Pancreas (tissue), 10 donors: Measurements from ENCODE around the gene GSTO1. TPM values are rescaled to one million over a fixed set of nuclear protein-coding genes. Genes with fewer than 3 reads are reported as not detected.
A peak's percentile ranks its signal among the peaks of the same experiment; 100 is the strongest.

ENCODE experiments used
- ATAC-seq, 4 donors: fragments of 200-7000 bp; cut with Tn5 transposase; one replicate each; pipeline versions ENCODE4 v1.8.0 to v1.9.1; 2020; ENCODE audit warnings: mild to moderate bottlenecking in 4 of 4, moderate library complexity in 4 of 4
- DNase-seq, 6 donors: peaks; one replicate each; pipeline ENCODE4 v3.0.0-alpha.2; 2020
- FAIRE-seq: peaks from 2 replicates; lab custom pipeline; 2012; peaks lifted over from hg19 to GRCh38; lab: Jason Lieb, UNC
- H3K27ac ChIP-seq, 4 donors: fragments of 200-600 bp; sonication (generic); 1 replicate in 3 of 4; 2 replicates in 1 of 4; pipeline versions ENCODE4 v1.5.0 to v1.8.0; 2020
- H3K27me3 ChIP-seq, 4 donors: fragments of 200-600 bp; one replicate each; pipeline ENCODE4 v1.8.0; 2021
- H3K36me3 ChIP-seq, 3 donors: fragments of 200-600 bp; sonication (generic) in 1 of 3; one replicate each; pipeline versions ENCODE4 v1.5.0 to v1.8.0; 2020 to 2021
- H3K4me1 ChIP-seq, 3 donors: fragments of 200-600 bp; one replicate each; pipeline ENCODE4 v1.8.0; 2021
- H3K4me3 ChIP-seq, 4 donors: fragments of 200-600 bp; sonication (generic) in 2 of 4; one replicate each; pipeline versions ENCODE4 v1.5.0 to v1.8.0; 2020 to 2021
- H3K9me3 ChIP-seq, 4 donors: fragments of 200-600 bp; one replicate each; pipeline ENCODE4 v1.8.0; 2021
- CTCF ChIP-seq, 4 donors: fragments of 200-600 bp; sonication (generic) in 3 of 4; IDR thresholded peaks; one replicate each; pipeline versions ENCODE4 v1.5.0 to v1.8.0; 2021; ENCODE audit warnings: antibody characterized with exemption in 4 of 4
- WGBS, 2 donors: extraction: QIAGEN DNeasy Blood & Tissue Kit; methylation state at CpG; one replicate each; pipeline ENCODE4 v1.1.7; 2013; 5-methylcytosine and 5-hydroxymethylcytosine counted together
- intact Hi-C, 3 donors: fragments of 100-400 bp; cut with DNase I; formaldehyde crosslinking; loops; one replicate each; pipeline versions ENCODE4 v1.11.1 to v1.14.2; 2022
- polyA plus RNA-seq, 2 donors: library from polyadenylated mRNA; stranded (reverse); fragments of 200-250 nt; gene quantifications; one replicate each; pipeline ENCODE4 v1.2.3, GENCODE V29; 2013
- total RNA-seq, 6 donors: library from RNA; stranded (reverse); fragmentation: NEBNext Ultra II Directional in 4 of 6; extraction: Animal tissue kit (Norgen Biotek cat#: 25700) in 4 of 6; gene quantifications; one replicate each; pipeline versions ENCODE4 v1.2.1 to v1.2.4, GENCODE V29; 2021 to 2023
- donor health status: healthy with polysubstance abuse.
- donor health status: DM: no; HTN: no; CAD: no; lungs with moderate emphysema.
- donor health status: DM: no; HTN: no; CAD: no.
- donor health status: control.
- donor health status: control.
- donor health status: Bipolar disorder and iron deficiency.
- donor health status: DM: yes; HTN: yes; CAD: no.
- donor health status: DM: no; HTN: no; CAD: no.
- donor health status: DM: no; HTN: no; CAD: no.
- donor health status: DM: yes; HTN: yes; CAD: no.

GSTO1 gene
- total and polyA plus RNA-seq, 8 donors, result 22.7 to 76.0 (median 42.1) TPM

DNA sequence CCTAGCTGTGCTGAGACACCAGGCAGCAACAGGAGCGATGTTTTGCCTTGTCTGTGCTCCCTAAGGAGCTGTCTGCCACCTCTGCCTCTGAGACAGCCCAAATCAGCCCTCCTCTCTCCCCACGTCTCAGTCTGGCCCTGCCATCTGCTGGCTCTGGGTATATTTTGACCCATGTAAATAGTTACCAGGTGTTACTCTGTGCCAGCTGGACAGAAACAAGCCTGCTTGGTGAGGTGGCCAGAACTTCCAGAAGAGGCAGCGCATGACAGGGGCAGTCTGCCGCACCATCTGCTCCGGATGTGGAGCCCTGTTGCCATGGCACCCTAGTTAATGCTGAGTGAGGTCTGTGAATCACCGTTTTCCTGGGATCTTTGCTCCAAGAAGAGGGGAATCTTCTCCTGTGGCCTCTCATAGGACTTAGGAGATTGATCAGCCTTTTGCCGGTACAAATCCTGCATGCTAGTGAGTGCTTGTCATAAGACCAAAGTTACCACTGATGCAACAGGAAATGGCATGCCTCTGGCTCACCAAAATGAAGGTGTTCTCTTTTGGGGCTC is 46.1 kb downstream of the GSTO1 start:
- DNase-seq (peak in 5 of 6 donors; percentile 51 to 78 (median 68)), FAIRE-seq (no peak), ATAC-seq (peak; percentile 68 to 86 (median 84))
- no peaks in the 10 kb centered on the region for H3K27me3 ChIP-seq
- H3K27ac ChIP-seq, result peak overlapping the region in 2 of 4 donors; percentile 47 to 73
- WGBS, 2 donors, result 30 to 34% methylated on average over 7 of the region's 7 CpGs
- H3K36me3 ChIP-seq, result no peaks in the 10 kb centered on the region
- no peaks in the 10 kb centered on the region for H3K9me3 ChIP-seq
- peaks cover 0 to 7% (median 0%) of the 10 kb centered on the region in 3 donors for H3K4me1 ChIP-seq
- intact Hi-C loops, result no loop called here
- no peak overlapping the region for H3K4me3 ChIP-seq
- TF ChIP-seq CTCF (IDR thresholded peaks at IDR 0.05), result no peak

GRCh38 chr10:104301907-104302690 is 47.4 kb downstream of the GSTO1 start:
- H3K4me3 ChIP-seq, result no peak overlapping the region
- no peaks in the 10 kb centered on the region for H3K9me3 ChIP-seq
- no peak for FAIRE-seq
- no peak for ATAC-seq
- H3K4me1 ChIP-seq, result peaks cover 0 to 7% (median 0%) of the 10 kb centered on the region in 3 donors
- no peak for TF ChIP-seq CTCF (IDR thresholded peaks at IDR 0.05)
- H3K27ac ChIP-seq, result no peak overlapping the region
- 64 to 79% methylated on average over 3 of the region's 3 CpGs for WGBS, 2 donors
- H3K27me3 ChIP-seq, result no peaks in the 10 kb centered on the region
- H3K36me3 ChIP-seq, result no peaks in the 10 kb centered on the region
- no peak for DNase-seq
- intact Hi-C loops, result no loop called here

- Histone ChIP-seq H3K27me3 (no peaks in the 10 kb centered on the region), H3K4me3 (no peak overlapping the region), H3K27ac (no peak overlapping the region), H3K36me3 (no peaks in the 10 kb centered on the region), H3K9me3 (no peaks in the 10 kb centered on the region), H3K4me1 (peaks cover 0 to 7% (median 0%) of the 10 kb centered on the region in 3 donors)
- DNase-seq, result no peak
- intact Hi-C loops, result no loop called here
- WGBS, 2 donors, result 45 to 46% methylated on average over 2 of the region's 2 CpGs
- FAIRE-seq, result no peak
- ATAC-seq, result no peak
- no peak for TF ChIP-seq CTCF (IDR thresholded peaks at IDR 0.05)
Observed at GRCh38 chr10:104303594-104304355, 49.1 kb downstream of the GSTO1 start.

- Histone ChIP-seq H3K9me3 (no peaks in the 10 kb centered on the region), H3K4me1 (peaks cover 0 to 7% (median 0%) of the 10 kb centered on the region in 3 donors)
- no peak for FAIRE-seq
Observed at GRCh38 chr10:104304356-104304745, 49.7 kb downstream of the GSTO1 start.

More at GRCh38 chr10:104304356-104304745, 49.7 kb downstream of the GSTO1 start:
- Histone ChIP-seq H3K27me3 (no peaks in the 10 kb centered on the region), H3K36me3 (no peaks in the 10 kb centered on the region), H3K27ac (no peak overlapping the region), H3K4me3 (no peak overlapping the region)
- DNase-seq, result no peak
- WGBS, 2 donors, result 82 to 90% methylated on average over 4 of the region's 4 CpGs
- intact Hi-C loops, result no loop called here
- no peak for ATAC-seq
- no peak for TF ChIP-seq CTCF (IDR thresholded peaks at IDR 0.05)
